Colonic mucosa (tissue), 4 donors: Measurements from ENCODE around the gene ALB. TPM values are rescaled to one million over a fixed set of nuclear protein-coding genes. Genes with fewer than 3 reads are reported as not detected.

ENCODE experiments used
- DNase-seq: peaks from one replicate; pipeline ENCODE4 v3.0.0-alpha.2; 2020
- H3K27ac ChIP-seq: fragments of 200-600 bp; one replicate; pipeline ENCODE4 v1.8.0; 2021
- H3K27me3 ChIP-seq: fragments of 200-600 bp; one replicate; pipeline ENCODE4 v1.8.0; 2021
- H3K36me3 ChIP-seq: fragments of 200-600 bp; one replicate; pipeline ENCODE4 v1.8.0; 2021
- H3K4me1 ChIP-seq: fragments of 200-600 bp; one replicate; pipeline ENCODE4 v1.8.0; 2021; ENCODE audit warnings: mild to moderate bottlenecking
- H3K4me3 ChIP-seq: fragments of 200-600 bp; one replicate; pipeline ENCODE4 v1.8.0; 2021
- H3K9ac ChIP-seq, 2 donors: one replicate each; pipeline ENCODE4 v1.7.0; 2013; ENCODE audit warnings: control low read depth in 2 of 2, low read depth in 2 of 2, low read length in 2 of 2
- H3K9me3 ChIP-seq: fragments of 200-600 bp; one replicate; pipeline ENCODE4 v1.8.0; 2021
- CTCF ChIP-seq: fragments of 200-600 bp; IDR thresholded peaks from one replicate; pipeline ENCODE4 v1.8.0; 2022; ENCODE audit warnings: antibody characterized with exemption, mild to moderate bottlenecking
- intact Hi-C: fragments of 100-400 bp; cut with DNase I; formaldehyde crosslinking; loops from one replicate; pipeline ENCODE4 v1.14.1; 2022
- total RNA-seq, 2 donors: library from RNA; stranded (reverse); fragmentation: NEBNext Ultra II Directional in 1 of 2; extraction: Animal tissue kit (Norgen Biotek cat#: 25700) in 1 of 2; gene quantifications; one replicate each; pipeline ENCODE4 v1.2.1, GENCODE V29; 2021
- donor health status: healthy.
- donor health status: DM: no; HTN: no; CAD: no.
- donor health status: DM: no; HTN: no; CAD: no.

The ALB gene
- total RNA-seq, 2 donors from 2014 or later: 3.2 to 65.4 TPM

- Histone ChIP-seq H3K9me3 (no peaks in the 10 kb centered on the region), H3K36me3 (no peaks in the 10 kb centered on the region), H3K27me3 (no peaks in the 10 kb centered on the region), H3K4me3 (no peak overlapping the region), H3K4me1 (no peaks in the 10 kb centered on the region), H3K27ac (no peak overlapping the region), H3K9ac (no peak overlapping the region)
- intact Hi-C loops: no loop called here
- DNase-seq: no peak
- TF ChIP-seq CTCF: no peak
Observed at GRCh38 chr4:73432169-73433000, 28.3 kb downstream of the ALB start.

- Histone ChIP-seq H3K9ac (no peak overlapping the region), H3K27me3 (no peaks in the 10 kb centered on the region), H3K4me3 (no peak overlapping the region), H3K9me3 (no peaks in the 10 kb centered on the region), H3K36me3 (no peaks in the 10 kb centered on the region), H3K27ac (no peak overlapping the region), H3K4me1 (no peaks in the 10 kb centered on the region)
- intact Hi-C loops: no loop called here
- no peak for TF ChIP-seq CTCF
- no peak for DNase-seq
Observed at GRCh38 chr4:73433140-73433539, 29.1 kb downstream of the ALB start.

GRCh38 chr4:73434311-73434710 is 30.2 kb downstream of the ALB start:
- no peaks in the 10 kb centered on the region for H3K27me3 ChIP-seq
- intact Hi-C loops: no loop called here
- H3K4me3 ChIP-seq: no peak overlapping the region
- no peaks in the 10 kb centered on the region for H3K9me3 ChIP-seq
- no peak overlapping the region for H3K9ac ChIP-seq
- no peak for DNase-seq
- peak; percentile 34 for TF ChIP-seq CTCF
- no peak overlapping the region for H3K27ac ChIP-seq
- H3K4me1 ChIP-seq: no peaks in the 10 kb centered on the region
- no peaks in the 10 kb centered on the region for H3K36me3 ChIP-seq

- H3K27ac ChIP-seq: no peak within 1 kb of the TSS
- H3K27me3 ChIP-seq: no peaks in the 10 kb centered on the region
- DNase-seq: no peak
- no peak within 1 kb of the TSS for H3K9ac ChIP-seq
- no peaks in the 10 kb centered on the region for H3K36me3 ChIP-seq
- no peaks in the 10 kb centered on the region for H3K9me3 ChIP-seq
- intact Hi-C loops: no loop called here
- H3K4me1 ChIP-seq: no peaks in the 10 kb centered on the region
- no peak within 1 kb of the TSS for H3K4me3 ChIP-seq
- no peak for TF ChIP-seq CTCF
Observed at GRCh38 chr4:73435984-73436383, 31.9 kb downstream of the ALB start, which contains the start of gene AFP. Gene AFP, plus strand, starts transcription at chr4:73436221. Its CDS starts 42 bp downstream, at chr4:73436263.

GRCh38 chr4:73436674-73437557 is 32.8 kb downstream of the ALB start:
- intact Hi-C loops: no loop called here
- Histone ChIP-seq H3K4me1 (no peaks in the 10 kb centered on the region), H3K36me3 (no peaks in the 10 kb centered on the region), H3K9me3 (no peaks in the 10 kb centered on the region), H3K9ac (no peak overlapping the region), H3K4me3 (no peak overlapping the region), H3K27me3 (no peaks in the 10 kb centered on the region), H3K27ac (no peak overlapping the region)
- no peak for DNase-seq
- TF ChIP-seq CTCF: no peak
